Measurements from ENCODE around the gene NDUFA5.
"Not testable (repeated sequence)": the region's sequence is repeated elsewhere in the genome, so short reads cannot be mapped to it uniquely, and the experiment has no call there.

NDUFA5 gene

DNA sequence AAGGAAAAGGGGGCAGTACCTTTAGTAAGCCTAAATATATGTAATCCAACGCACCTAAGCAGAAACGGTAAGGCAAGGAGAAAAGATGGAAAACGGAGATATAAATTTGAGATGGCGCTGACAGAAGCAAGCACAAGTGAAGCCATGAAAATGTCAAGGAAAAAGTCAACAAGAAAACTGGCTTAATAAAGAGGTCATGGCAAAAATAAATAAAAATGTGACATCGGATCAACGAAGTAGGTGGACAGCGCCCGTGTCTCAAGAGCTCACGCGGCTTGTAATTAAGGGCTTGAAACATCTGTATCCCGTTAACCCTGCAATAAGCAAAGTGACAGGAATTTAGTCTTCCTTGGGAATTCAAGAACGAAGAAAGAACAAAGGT is 611 bp downstream of the NDUFA5 start:
- DNase-seq (ENCODE audit: low read depth), result no peak

DNA sequence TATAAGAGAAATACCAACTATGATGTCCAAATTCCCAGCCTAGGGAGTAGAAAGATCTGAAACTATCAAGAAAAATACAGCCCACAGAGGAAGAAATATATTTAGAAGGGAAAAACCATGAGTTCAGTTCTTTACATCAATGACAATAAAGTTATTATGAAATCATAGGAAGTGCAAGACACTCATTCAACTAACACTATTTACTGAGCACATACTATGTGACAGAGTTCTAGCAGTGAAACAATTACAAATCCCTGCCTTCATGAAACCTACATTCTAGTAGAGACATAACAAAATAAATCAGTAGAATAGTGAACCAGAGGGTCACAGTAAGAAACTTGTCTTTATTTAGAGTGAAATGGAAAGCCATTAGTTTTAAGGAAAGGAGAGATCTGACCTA is 2.1 kb downstream of the NDUFA5 start:
- no peak for DNase-seq (ENCODE audit: low read depth)

DNA sequence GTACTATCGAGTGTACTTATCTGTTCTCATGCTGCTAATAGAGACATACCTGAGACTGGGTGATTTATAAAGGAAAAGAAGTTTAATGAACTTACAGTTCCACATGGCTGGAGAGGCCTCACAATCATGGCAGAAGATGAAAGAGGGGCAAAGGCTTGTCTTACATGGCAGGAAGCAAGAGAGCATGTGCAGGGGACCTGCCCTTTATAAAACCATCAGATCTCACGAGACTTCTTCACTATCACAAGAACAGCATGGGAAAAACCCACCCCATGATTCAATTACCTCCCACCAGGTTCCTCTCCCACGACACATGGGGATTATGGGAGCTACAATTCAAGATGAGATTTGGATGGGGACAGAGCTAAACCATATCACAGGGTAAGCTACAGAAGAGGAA is 4.5 kb downstream of the NDUFA5 start:
- no peak for DNase-seq (ENCODE audit: low read depth)

DNA sequence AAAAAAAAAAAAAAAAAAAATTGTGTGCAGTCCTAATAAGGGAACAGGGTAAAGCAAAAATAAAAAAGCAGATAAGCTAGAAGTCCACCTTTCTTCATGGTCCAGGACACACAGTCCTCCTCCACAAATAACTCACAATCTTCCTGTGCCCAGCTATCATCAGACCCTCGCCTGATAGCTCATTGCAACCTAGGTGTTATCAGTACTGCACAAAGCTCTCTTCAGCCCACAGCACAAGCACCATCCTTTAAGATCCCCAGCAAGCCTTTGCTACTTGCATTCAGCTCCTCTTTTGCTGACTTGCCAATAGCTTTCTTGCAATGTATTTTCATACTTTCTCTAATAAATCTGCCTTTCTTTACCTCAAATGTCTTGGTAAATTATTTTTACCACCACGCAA is 5.0 kb downstream of the NDUFA5 start:
- no peak for DNase-seq (ENCODE audit: low read depth)

DNA sequence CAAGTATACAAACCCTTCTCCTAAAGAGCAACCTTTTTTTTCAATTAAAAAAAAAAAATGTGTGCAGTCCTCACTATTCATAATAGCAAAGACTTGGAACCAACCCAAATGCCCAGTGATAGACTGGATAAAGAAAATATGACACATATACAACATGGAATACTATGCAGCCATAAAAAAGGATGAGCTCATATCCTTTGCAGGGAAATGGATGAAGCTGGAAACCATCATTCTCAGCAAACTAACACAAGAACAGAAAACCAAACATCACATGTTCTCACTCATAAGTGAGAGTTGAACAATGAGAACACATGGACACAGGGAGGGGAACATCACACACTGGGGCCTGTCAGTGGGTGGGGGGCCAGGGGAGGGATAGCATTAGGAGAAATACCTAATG is 5.5 kb downstream of the NDUFA5 start:
- not testable (repeated sequence) for DNase-seq (ENCODE audit: low read depth)

DNA sequence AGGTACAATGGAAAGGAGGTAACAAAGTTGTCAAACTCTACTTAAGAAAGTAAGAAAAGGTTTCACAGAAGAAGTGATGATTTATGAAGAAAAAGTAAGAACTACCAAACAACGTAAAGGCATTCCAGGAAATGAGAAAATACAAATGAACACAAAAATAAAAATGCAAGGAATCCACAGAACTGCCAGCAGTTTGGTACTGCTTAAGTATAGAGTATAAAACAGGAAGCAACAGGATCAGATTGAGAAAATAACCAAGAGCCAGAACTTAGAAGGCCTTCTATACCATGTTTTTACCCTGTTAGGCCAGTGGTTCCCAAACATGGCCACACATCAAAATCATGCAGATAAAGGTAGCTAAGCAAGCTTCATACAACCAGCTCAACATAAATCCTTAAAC is 9.2 kb downstream of the NDUFA5 start:
- no peak for DNase-seq (ENCODE audit: low read depth)

DNA sequence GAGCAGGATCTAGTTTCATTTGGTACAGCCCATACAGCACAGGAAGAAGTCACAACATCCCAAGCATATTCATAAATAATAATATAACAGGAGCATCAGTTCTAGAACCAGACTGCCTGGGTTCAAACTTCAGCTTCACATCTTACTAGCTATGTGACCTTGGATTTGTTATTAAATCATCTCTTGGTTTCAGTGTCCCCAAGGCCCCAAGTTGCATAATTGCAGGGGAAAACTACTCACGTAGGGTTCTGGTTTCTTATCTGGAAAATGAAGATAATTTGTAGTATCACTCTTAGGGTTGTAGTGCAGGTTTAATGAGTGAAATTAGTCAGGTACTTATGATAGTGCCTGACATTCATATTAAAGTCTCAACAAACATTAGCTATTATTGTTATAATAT is 17.7 kb downstream of the NDUFA5 start:
- DNase-seq (ENCODE audit: low read depth), result no peak

DNA sequence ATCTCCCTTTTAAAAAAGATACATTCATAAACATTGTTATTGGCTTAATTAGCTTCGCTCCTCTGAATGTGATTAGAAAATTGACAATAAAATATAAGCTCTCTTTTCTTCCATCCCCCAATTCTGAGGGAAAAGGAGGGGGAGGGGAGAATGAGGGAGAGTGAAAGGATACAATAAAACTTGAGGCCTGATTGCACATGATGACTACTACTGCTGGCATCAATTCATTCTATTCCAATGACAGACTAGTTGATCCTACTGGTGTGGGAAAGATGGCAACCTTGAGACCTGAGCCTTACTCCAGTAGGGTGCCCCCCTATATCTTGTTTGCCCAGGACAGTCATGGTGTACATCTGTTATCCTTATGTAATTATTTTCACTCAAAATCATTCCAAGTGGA is 18.7 kb downstream of the NDUFA5 start:
- no peak for DNase-seq (ENCODE audit: low read depth)

DNA sequence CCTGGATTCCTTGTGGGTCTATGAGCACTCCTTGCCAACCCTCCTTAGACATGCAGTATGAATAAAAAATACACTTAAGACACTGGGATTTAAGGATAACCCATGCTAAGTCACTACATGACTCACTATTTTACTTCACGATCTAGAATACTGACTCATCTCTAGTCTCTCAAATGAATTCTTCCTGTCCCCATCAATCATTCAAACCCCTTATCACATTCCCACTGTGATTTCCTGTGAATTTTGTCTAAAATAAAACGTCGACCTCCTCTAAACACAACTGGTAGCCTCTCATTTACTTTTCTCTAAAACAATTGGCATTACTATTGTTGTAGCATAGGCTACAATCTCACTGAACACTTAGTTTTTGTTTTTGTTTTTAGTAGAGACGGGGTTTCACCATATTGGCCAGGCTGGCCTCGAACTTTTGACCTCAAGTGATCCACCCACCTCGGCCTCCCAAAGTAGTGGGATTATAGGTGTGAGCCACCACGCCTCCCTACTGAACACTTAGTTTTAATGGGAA is 19.4 kb downstream of the NDUFA5 start:
- no peak for DNase-seq (ENCODE audit: low read depth)

DNA sequence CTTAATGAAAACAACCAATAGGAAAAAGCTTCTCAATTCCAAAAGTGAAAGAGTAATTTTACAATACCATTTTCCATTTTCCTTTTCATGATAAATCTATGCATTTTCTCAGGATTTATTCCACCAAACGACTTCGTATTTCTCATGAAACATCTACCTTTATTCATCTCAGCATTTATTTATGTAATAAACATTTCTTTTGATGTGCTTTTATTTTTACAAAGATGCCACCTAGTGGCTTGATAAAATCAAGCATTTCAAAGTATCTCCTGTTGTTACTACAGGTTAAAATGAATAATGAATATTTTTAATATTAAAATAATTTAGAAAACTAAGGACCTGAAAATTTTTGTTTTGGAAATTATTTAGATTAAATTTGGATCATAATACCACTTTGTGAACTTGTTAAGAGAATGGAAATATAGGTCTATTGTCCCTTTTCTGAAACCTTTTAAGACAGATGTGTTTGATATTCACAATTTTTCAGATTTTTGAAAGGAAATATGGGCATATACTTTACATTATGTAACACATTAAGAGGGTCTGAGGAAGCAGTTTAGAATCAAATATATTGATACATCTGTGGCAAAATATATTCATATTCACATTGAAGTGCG is 20.5 kb downstream of the NDUFA5 start:
- no peak for DNase-seq (ENCODE audit: low read depth)

DNA sequence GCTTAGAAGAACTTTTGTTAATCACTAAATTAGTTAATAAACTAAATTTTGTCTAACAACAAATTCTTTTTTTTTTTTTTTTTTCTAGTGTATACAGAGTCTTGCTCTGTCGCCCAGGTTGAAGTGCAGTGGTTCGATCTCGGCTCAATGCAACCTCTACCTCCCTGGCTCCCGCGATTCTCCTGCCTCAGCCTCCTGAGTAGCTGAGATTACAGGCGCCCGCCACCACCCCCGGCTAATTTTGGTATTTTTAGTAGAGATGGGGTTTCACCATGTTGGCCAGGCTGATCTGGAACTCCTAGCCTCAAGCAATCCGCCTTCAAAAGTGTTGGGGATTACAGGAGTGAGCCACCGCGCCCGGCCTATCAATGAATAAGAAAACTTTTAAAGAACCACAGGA is 22.1 kb downstream of the NDUFA5 start:
- DNase-seq (ENCODE audit: low read depth), result no peak

DNA sequence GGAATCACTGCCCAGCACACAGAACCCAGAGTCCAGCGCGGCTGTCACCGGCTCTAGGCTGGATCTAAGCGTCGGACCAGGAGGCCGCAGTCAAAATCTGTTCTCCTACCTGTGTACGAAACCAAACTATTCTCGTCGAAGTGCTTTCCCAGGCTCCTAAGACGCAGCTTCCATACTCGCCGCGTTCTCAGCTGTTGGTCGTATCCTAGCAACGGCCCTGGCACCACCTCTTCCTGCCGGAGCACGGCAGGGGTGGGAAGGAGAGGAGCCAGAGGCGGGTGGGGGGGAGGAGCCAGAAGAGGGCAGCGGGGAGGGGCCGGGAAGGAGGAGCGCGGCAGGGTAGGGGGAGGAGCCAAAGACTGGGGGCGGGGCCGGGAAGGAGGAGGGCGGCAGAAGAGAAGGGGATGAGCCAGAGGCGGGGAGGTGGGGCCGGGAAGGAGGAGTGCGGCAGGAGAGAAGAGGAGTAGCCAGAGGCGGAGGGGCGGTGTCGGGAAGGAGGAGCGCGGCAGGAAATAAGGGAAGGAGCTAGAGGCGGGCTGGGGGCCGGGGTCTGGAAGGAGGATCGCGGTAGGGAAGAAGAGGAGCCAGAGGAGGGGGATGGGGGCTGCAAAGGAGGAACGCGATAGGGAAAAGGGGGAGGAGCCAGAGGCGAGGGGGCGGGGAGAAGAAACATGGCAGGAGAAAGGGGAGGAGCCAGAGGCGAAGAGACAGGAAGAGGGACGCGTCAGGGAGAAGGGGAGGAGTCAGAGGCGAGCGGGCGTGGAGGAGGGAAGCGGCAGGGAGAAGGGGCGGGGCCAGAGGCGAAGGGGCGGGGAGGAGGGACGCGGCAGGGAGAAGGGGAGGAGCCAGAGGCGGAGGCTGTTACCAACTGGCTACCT is 23.0 kb downstream of the NDUFA5 start, which contains the start of gene IQUB:
Gene IQUB (minus strand): TSS at position 213 of the 878 bp plus-strand sequence. CDS start 22,255 bp downstream, outside the sequence.
- peak; percentile 96 for DNase-seq (ENCODE audit: low read depth)

DNA sequence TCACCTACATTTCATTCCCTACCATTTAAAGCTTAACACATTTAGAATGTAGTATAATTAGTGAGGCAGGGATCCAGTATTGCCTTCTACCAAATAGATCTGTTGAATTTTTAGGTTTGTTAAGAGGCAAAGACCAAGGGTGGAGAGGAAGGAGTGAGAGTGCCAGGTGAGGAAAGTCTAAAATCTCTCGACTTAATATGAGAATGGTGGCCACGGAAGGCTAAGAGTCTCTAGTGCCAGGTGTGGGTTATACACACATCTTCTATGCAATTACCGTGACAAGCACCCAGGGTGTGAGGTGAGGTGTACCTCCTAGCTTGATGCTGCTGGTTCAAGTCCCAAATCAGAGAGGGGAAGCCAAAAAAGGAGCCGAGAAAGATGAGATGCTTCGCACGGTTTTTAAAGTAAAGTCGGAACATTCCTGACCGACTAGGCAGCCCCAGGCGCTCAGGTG is 23.7 kb downstream of the NDUFA5 start:
- DNase-seq (ENCODE audit: low read depth), result no peak

DNA sequence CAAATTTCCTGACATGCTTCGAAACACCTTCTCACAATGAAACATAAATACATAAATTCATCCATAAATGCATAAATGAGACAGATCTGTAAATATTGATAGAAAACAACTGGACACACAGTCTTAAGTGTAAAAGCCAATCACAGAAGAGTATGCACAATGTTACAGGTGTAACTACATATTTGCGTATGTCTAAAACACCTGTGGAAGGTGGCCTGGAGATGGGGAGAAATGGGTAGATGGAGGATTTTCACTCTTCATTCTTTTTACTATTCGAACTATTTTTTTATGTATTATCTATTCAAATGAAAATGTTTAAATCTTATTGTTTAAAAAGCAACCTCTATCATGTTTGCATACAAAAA is 24.1 kb downstream of the NDUFA5 start:
- no peak for DNase-seq (ENCODE audit: low read depth)

DNA sequence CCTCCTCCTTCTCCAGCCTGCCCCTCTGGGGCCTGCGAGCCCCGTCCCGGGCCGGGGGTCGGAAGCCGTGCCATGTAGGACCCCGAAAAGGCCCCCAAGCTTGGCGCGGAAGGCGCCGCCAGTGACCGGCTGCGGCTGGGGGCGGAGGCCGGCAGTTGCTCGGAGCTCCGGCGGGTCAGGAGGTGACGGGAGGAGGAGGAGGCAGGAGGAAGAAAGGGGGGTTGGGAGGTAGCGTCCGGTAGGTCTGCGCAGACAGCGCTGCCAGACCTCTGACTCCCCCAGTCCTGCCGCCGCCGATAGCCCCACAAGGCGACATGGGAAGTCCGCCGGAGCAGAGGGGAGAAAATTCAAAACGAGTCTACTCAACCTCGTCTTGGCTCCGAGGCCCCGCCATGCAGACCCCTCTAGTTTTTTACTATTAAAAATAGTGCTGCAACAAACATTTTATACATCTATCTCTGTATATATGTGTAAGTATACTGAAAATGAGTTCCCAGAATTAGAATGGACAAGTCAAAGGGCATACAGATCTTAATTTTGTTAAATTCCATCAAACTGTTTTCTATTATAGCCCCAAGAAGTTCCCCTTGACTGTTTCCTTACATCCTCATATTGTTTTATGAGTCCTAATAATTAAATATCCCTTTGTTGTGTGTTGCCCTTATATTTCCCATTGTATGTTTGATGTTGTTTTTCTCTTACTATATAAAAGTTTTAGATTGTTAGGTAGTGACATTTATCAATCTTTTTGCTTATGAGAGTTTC is 24.6 kb downstream of the NDUFA5 start:
- DNase-seq (ENCODE audit: low read depth), result not testable (repeated sequence)

DNA sequence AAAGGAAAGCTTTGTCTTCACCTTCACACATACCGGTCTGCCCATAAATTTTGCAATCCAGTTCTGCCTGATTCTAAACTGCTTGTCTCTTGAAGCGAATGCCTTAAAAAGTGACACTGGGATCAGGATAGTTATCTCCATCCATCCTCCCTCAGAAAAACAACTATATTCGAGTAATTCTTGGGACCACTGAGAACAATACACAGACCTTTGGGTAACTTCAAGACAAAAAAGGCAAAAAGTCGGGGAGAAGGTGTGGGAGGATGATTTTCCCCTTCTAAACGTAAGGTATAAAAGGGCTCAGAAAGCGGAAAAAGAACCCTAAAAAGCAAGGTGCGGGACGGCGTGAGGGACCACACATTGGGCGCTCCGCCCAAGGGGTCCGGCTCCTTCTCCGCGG is 25.3 kb downstream of the NDUFA5 start:
- not testable (repeated sequence) for DNase-seq (ENCODE audit: low read depth)

DNA sequence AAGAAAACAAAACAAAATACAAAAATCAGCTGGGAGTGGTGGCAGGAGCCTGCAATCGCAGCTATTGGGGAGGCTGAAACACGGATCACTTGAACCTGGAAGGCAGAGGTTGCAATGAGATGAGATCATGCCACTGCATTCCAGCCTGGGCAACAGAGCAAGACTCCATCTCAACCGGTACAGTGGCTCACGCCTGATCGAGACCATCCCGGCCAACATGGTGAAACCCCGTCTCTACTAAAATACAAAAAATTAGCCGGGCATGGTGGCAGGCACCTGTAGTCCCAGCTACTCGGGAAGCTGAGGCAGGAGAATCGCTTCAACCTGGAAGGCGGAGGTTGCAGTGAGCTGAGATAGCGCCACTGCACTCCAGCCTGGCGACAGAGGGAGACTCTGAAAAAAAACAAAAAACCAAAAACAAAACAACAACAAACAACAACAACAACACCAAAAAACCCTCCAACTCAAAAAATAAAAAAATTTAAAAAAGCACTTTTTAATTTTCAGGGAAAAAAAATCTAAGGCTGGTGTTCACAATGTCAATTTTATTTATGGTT is 27.5 kb downstream of the NDUFA5 start:
- not testable (repeated sequence) for DNase-seq (ENCODE audit: low read depth)

DNA sequence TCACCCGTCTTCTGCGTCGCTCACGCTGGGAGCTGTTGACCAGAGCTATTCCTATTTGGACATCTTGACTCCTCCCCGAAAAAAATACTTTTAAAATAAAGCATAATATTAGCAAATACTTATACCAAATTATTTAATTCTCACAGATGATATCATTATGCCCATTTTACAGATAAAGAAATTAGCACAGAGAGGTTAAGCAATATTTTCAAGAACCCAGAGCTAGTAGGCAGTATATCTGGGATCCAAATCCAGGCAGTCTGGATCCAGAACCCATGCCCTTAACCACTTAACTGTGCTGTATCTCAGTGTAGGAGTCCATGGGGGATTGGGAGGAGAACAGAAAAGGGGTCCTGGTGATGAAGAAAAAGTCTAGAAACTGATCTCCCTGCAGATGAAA is 29.4 kb downstream of the NDUFA5 start:
- DNase-seq (ENCODE audit: low read depth), result no peak

DNA sequence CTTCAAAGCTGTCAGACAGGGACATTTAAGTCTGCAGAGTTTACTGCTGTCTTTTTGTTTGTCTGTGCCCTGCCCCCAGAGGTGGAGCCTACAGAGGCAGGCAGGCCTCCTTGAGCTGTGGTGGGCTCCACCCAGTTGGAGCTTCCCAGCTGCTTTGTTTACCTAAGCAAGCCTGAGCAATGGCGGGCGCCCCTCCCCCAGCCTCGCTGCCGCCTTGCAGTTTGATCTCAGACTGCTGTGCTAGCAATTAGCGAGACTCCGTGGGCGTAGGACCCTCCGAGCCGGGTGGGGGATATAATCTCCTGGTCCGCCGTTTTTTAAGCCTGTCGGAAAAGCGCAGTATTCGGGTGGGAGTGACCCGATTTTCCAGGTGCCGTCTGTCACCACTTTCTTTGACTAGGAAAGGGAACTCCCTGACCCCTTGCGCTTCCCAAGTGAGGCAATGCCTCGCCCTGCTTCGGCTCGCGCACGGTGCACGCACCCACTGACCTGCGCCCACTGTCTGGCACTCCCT is 29.8 kb downstream of the NDUFA5 start:
- not testable (repeated sequence) for DNase-seq (ENCODE audit: low read depth)

DNA sequence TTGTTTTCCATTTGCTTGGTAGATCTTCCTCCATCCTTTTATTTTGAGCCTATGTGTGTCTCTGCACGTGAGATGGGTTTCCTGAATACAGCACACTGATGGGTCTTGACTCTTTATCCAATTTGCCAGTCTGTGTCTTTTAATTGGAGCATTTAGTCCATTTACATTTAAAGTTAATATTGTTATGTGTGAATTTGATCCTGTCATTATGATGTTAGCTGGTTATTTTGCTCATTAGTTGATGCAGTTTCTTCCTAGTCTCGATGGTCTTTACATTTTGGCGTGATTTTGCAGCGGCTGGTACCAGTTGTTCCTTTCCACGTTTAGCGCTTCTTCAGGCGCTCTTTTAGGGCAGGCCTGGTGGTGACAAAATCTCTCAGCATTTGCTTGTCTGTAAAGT is 31.1 kb downstream of the NDUFA5 start:
- DNase-seq (ENCODE audit: low read depth), result not testable (repeated sequence)

DNA sequence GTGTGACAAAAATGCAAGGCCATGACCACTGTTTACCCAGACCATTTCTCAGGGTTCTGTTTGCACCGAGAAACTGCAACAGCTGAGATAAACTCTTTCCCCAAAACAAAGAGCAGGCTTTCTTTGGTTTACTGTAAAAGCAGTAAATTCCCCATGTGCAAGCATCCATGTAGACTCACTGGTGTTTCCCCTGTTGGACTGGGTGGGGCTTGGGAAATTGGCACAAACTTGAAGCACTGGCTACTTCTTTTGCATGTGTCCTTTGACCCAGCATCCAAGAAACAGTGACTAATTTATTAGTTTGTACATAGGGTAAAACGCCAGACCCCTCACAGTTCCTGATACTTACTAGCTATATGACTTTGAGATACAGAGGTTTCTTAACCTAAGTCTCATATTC is 35.6 kb downstream of the NDUFA5 start:
- no peak for DNase-seq (ENCODE audit: low read depth)

DNA sequence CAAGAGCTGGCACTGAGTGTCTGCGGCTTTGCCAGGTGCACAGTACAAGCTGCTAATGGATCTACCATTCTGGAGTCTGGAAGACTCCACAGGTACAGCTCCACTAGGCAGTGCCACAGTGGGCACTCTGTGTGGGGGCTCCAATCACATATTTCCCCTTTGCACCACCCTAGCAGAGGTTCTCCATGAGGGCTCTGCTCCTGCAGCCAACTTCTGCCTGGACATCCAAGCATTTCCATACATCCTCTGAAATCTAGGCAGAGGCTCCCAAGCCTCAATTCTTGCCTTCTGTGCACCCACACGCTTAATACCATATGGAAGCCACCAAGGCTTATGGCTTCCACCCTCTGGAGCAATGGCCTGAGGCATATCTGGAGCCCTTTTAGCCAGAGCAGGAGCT is 52.4 kb downstream of the NDUFA5 start:
- no peak for DNase-seq (ENCODE audit: low read depth)
